ENCODE results near the gene CENPO.

Gene CENPO

DNA sequence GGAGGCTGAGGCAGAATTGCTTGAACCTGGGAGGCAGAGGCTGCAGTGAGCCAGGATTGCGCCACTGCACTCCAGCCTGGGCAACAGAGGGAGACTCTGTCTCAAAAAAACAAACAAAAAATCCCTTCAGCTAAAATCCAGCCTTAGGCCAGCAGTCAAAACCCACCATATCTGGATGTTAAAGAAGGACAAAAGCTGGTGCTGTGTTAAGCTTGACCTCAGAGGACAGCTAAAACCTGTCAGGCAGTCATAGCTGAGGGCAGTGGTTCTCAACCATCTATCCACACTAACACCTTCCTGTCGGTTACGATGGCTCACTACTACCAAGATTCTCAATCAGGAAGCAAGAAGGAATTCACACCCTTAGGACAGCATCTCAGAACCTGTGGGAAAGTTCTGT, 9.6 kb upstream of the CENPO start:
- TF ChIP-seq YY1 (IDR thresholded peaks at IDR 0.05; ENCODE audit: low read depth) (no peak), REST (IDR thresholded peaks at IDR 0.05; ENCODE audit: low read depth) (no peak), FOXM1 (IDR thresholded peaks at IDR 0.05; ENCODE audit: borderline replicate concordance, low read depth) (no peak)

GRCh38 chr2:24785671-24786321, 7.4 kb upstream of the CENPO start:
- TF ChIP-seq FOXM1 (IDR thresholded peaks at IDR 0.05; ENCODE audit: borderline replicate concordance, low read depth) (no peak), RAD21 (IDR thresholded peaks at IDR 0.05; ENCODE audit: low read depth) (no peak), YY1 (IDR thresholded peaks at IDR 0.05; ENCODE audit: low read depth) (no peak), TEAD4 (IDR thresholded peaks at IDR 0.05) (no peak), TAF1 (IDR thresholded peaks at IDR 0.05; ENCODE audit: low read depth) (no peak), CREB1 (IDR thresholded peaks at IDR 0.05; ENCODE audit: low read depth) (no peak), EGR1 (IDR thresholded peaks at IDR 0.05) (no peak), REST (IDR thresholded peaks at IDR 0.05; ENCODE audit: low read depth) (no peak), ZBTB7A (IDR thresholded peaks at IDR 0.05; ENCODE audit: low read depth) (no peak), TCF12 (IDR thresholded peaks at IDR 0.05; ENCODE audit: low read depth) (no peak), USF1 (IDR thresholded peaks at IDR 0.05) (no peak)

GRCh38 chr2:24787532-24787931, 5.7 kb upstream of the CENPO start:
- no peak for TF ChIP-seq NFIC (IDR thresholded peaks at IDR 0.05)
- TF ChIP-seq, protein P1, sequence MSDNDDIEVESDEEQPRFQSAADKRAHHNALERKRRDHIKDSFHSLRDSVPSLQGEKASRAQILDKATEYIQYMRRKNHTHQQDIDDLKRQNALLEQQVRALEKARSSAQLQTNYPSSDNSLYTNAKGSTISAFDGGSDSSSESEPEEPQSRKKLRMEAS (IDR thresholded peaks at IDR 0.05) = no peak
- TF ChIP-seq ZBTB7A (IDR thresholded peaks at IDR 0.05; ENCODE audit: low read depth) = no peak
- TF ChIP-seq USF1 (IDR thresholded peaks at IDR 0.05) = no peak
- no peak for TF ChIP-seq FOXM1 (IDR thresholded peaks at IDR 0.05; ENCODE audit: borderline replicate concordance, low read depth)
- no peak for TF ChIP-seq TEAD4 (IDR thresholded peaks at IDR 0.05)
- no peak for TF ChIP-seq TCF12 (IDR thresholded peaks at IDR 0.05; ENCODE audit: low read depth)
- TF ChIP-seq CREB1 (IDR thresholded peaks at IDR 0.05; ENCODE audit: low read depth) = no peak
- TF ChIP-seq RAD21 (IDR thresholded peaks at IDR 0.05; ENCODE audit: low read depth) = no peak
- TF ChIP-seq TAF1 (IDR thresholded peaks at IDR 0.05; ENCODE audit: low read depth) = no peak
- TF ChIP-seq EGR1 (IDR thresholded peaks at IDR 0.05) = no peak
- no peak for TF ChIP-seq CEBPB (IDR thresholded peaks at IDR 0.05)
- TF ChIP-seq YY1 (IDR thresholded peaks at IDR 0.05; ENCODE audit: low read depth) = no peak
- TF ChIP-seq EP300 (IDR thresholded peaks at IDR 0.05; ENCODE audit: borderline replicate concordance) = no peak
- no peak for TF ChIP-seq REST (IDR thresholded peaks at IDR 0.05; ENCODE audit: low read depth)

- TF ChIP-seq FOXM1 (IDR thresholded peaks at IDR 0.05; ENCODE audit: borderline replicate concordance, low read depth) = no peak
- TF ChIP-seq TEAD4 (IDR thresholded peaks at IDR 0.05) = no peak
- no peak for TF ChIP-seq ZBTB7A (IDR thresholded peaks at IDR 0.05; ENCODE audit: low read depth)
- no peak for TF ChIP-seq YY1 (IDR thresholded peaks at IDR 0.05; ENCODE audit: low read depth)
- no peak for TF ChIP-seq TCF12 (IDR thresholded peaks at IDR 0.05; ENCODE audit: low read depth)
- no peak for TF ChIP-seq CREB1 (IDR thresholded peaks at IDR 0.05; ENCODE audit: low read depth)
- no peak for TF ChIP-seq CEBPB (IDR thresholded peaks at IDR 0.05)
- TF ChIP-seq EP300 (IDR thresholded peaks at IDR 0.05; ENCODE audit: borderline replicate concordance) = no peak
- no peak for TF ChIP-seq TAF1 (IDR thresholded peaks at IDR 0.05; ENCODE audit: low read depth)
- TF ChIP-seq, protein P1 (IDR thresholded peaks at IDR 0.05) = no peak
- TF ChIP-seq EGR1 (IDR thresholded peaks at IDR 0.05) = no peak
- TF ChIP-seq REST (IDR thresholded peaks at IDR 0.05; ENCODE audit: low read depth) = no peak
- TF ChIP-seq USF1 (IDR thresholded peaks at IDR 0.05) = no peak
- no peak for TF ChIP-seq RAD21 (IDR thresholded peaks at IDR 0.05; ENCODE audit: low read depth)
- TF ChIP-seq NFIC (IDR thresholded peaks at IDR 0.05) = no peak
Measured at GRCh38 chr2:24788816-24789215, 4.4 kb upstream of the CENPO start.

All from Ishikawa (cell line).